Upper lobe of left lung (tissue), 6 donors: ENCODE results near the gene AKAP5. TPM values are rescaled to one million over a fixed set of nuclear protein-coding genes. Genes with fewer than 3 reads are reported as not detected.

Source experiments
- ATAC-seq, 2 donors: fragments of 200-7000 bp; cut with Tn5 transposase; one replicate each; pipeline ENCODE4 v1.9.1; 2022; ENCODE audit warnings: mild to moderate bottlenecking in 2 of 2, moderate library complexity in 2 of 2; ENCODE audit not compliant: low FRiP score in 2 of 2
- DNase-seq, 2 donors: peaks; one replicate each; pipeline ENCODE4 v3.0.0-alpha.2; 2019 to 2020
- H3K27ac ChIP-seq, 4 donors: fragments of 200-600 bp; sonication (generic); one replicate each; pipeline ENCODE4 v1.5.1; 2016 to 2019
- H3K27me3 ChIP-seq, 4 donors: fragments of 200-600 bp; sonication (generic); one replicate each; pipeline ENCODE4 v1.5.1; 2017 to 2019
- H3K36me3 ChIP-seq, 4 donors: fragments of 200-600 bp; sonication (generic); one replicate each; pipeline ENCODE4 v1.5.1; 2016 to 2019
- H3K4me1 ChIP-seq, 4 donors: fragments of 200-600 bp; sonication (generic); one replicate each; pipeline ENCODE4 v1.5.1; 2018 to 2019
- H3K4me3 ChIP-seq, 4 donors: fragments of 200-600 bp; sonication (generic); one replicate each; pipeline ENCODE4 v1.5.1; 2017 to 2019; ENCODE audit warnings: mild to moderate bottlenecking in 2 of 4, moderate library complexity in 1 of 4
- H3K9me3 ChIP-seq, 4 donors: fragments of 200-600 bp; sonication (generic); one replicate each; pipeline ENCODE4 v1.5.1; 2018 to 2019
- CTCF ChIP-seq, 6 experiments: fragments of 450-650 bp in 4 of 6; fragments of 200-600 bp in 2 of 6; sonication (generic) in 2 of 6; IDR thresholded peaks; one replicate each; pipeline ENCODE4 v1.5.1; 2016 to 2019; ENCODE audit warnings: antibody characterized with exemption in 6 of 6
- EP300 ChIP-seq, 4 donors: sonication (generic); formaldehyde crosslinking; IDR thresholded peaks; one replicate each; pipeline ENCODE4 v1.5.1; 2017; ENCODE audit warnings: antibody characterized with exemption in 4 of 4, control low read depth in 2 of 4
- POLR2A ChIP-seq, 4 donors: fragments of 450-650 bp; IDR thresholded peaks; one replicate each; pipeline ENCODE4 v1.5.1; 2016 to 2017; ENCODE audit warnings: antibody characterized with exemption in 4 of 4, mild to moderate bottlenecking in 2 of 4
- POLR2AphosphoS5 ChIP-seq, 2 donors: sonication (generic); formaldehyde crosslinking; IDR thresholded peaks; one replicate each; pipeline ENCODE4 v1.5.1; 2017; ENCODE audit warnings: antibody characterized with exemption in 2 of 2
- WGBS, 2 donors: methylation state at CpG; one replicate each; pipeline ENCODE4 v1.1.5; 2017 to 2018; 5-methylcytosine and 5-hydroxymethylcytosine counted together
- total RNA-seq, 6 donors: library from RNA; depleted of rRNA in 4 of 6; stranded (reverse); fragments of >200 nt in 4 of 6; gene quantifications; one replicate each; pipeline versions ENCODE4 v1.1.0 to v1.2.1, GENCODE V29; 2016 to 2021
- donor health status: DM: no; HTN: no; CAD: no; lungs with moderate emphysema.
- donor health status: DM: no; HTN: yes; CAD: no; lungs with severe emphysema.

The AKAP5 gene
- total RNA-seq, 6 donors from 2014 or later = 1.0 to 5.4 (median 2.5) TPM

DNA sequence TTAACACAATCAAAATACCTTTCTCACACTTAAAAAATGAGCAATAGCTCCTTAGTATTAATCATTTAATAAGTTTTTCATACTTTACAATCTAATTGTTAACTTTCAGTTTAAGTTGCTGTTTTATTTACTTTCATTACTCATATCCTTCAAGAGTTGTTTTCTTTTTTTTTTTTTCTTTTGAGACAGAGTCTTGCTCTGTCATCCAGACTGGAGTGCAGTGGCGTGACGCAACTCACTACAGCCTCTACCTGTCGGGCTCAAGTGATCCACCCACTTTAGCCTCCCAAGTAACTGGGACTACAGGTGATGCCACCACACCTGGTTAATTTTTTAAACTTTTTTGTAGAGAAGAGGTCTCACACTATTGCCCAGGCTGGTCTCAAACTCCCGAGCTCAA, 55.4 kb downstream of the AKAP5 start:
- peaks cover 0 to 28% (median 18%) of the 10 kb centered on the region in 4 donors for H3K36me3 ChIP-seq
- 82 to 90% methylated on average over 4 of the region's 4 CpGs for WGBS, 2 donors
- no peaks in the 10 kb centered on the region for H3K27me3 ChIP-seq
- H3K4me3 ChIP-seq = no peak overlapping the region
- H3K27ac ChIP-seq = no peak overlapping the region
- no peaks in the 10 kb centered on the region for H3K9me3 ChIP-seq
- no peak for TF ChIP-seq POLR2AphosphoS5 (IDR thresholded peaks at IDR 0.05)
- no peak for TF ChIP-seq CTCF (IDR thresholded peaks at IDR 0.05)
- no peak for TF ChIP-seq EP300 (IDR thresholded peaks at IDR 0.05)
- no peak for TF ChIP-seq POLR2A (IDR thresholded peaks at IDR 0.05)
- no peak for DNase-seq
- no peak for ATAC-seq
- H3K4me1 ChIP-seq = peaks cover 0 to 5% (median 2%) of the 10 kb centered on the region in 4 donors

DNA sequence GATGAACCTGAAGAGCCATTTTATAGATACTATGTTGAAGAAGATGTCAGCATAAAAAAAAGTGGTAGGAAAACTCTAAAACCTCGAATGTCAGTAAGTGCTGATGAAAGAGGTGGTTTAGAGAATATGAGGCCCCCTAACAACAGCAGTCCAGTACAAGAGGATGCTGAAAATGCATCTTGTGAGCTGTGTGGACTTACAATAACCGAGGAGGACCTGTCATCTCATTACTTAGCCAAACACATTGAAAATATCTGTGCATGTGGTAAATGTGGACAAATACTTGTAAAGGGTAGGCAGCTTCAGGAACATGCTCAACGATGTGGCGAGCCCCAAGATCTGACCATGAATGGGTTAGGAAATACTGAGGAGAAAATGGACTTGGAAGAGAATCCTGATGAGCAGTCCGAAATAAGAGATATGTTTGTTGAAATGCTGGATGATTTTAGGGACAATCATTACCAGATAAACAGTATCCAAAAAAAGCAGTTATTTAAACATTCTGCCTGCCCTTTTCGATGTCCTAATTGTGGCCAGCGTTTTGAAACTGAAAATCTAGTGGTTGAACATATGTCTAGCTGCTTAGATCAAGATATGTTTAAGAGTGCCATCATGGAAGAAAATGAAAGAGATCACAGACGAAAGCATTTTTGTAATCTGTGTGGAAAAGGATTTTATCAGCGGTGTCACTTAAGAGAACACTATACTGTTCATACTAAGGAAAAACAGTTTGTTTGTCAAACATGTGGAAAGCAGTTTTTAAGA, 57.5 kb downstream of the AKAP5 start:
- ATAC-seq (no peak), DNase-seq (no peak)
- TF ChIP-seq POLR2AphosphoS5 (IDR thresholded peaks at IDR 0.05) (no peak), EP300 (IDR thresholded peaks at IDR 0.05) (no peak), POLR2A (IDR thresholded peaks at IDR 0.05) (no peak), CTCF (IDR thresholded peaks at IDR 0.05) (no peak)
- H3K4me3 ChIP-seq = no peak overlapping the region
- peaks cover 0 to 31% (median 18%) of the 10 kb centered on the region in 4 donors for H3K36me3 ChIP-seq
- H3K9me3 ChIP-seq = no peaks in the 10 kb centered on the region
- H3K27ac ChIP-seq = no peak overlapping the region
- H3K27me3 ChIP-seq = no peaks in the 10 kb centered on the region
- WGBS, 2 donors = 87 to 89% methylated on average over 9 of the region's 9 CpGs
- H3K4me1 ChIP-seq = peaks cover 0 to 3% (median 0%) of the 10 kb centered on the region in 4 donors

Other genes starting within 250 kb of the AKAP5 start
- gene ESR2, start 171.1 kb upstream of the AKAP5 start, total RNA-seq = 1 to 10 TPM in 1 of 6 donors, under 1 TPM in 4, not detected in 1; 0.20 to 3.6 (median 0.86) TPM
- gene MTHFD1, start 77.1 kb upstream of the AKAP5 start, total RNA-seq = 10 to 100 TPM; 16.8 to 59.8 (median 29.6) TPM
- 10 to 100 TPM in 3 of 6 donors, 1 to 10 TPM in 3; 5.9 to 31.4 (median 10.3) TPM for gene ZBTB25, start 38.3 kb downstream of the AKAP5 start, total RNA-seq
- 10 to 100 TPM; 34.3 to 74.0 (median 43.2) TPM for gene ZBTB1, start 39.3 kb downstream of the AKAP5 start, total RNA-seq
- gene HSPA2, start 75.2 kb downstream of the AKAP5 start, total RNA-seq = 10 to 100 TPM in 4 of 6 donors, 1 to 10 TPM in 2; 4.8 to 25.7 (median 12.1) TPM
- 1 to 10 TPM in 3 of 6 donors, under 1 TPM in 2, not detected in 1; 0.54 to 2.9 (median 1.4) TPM for gene PPP1R36, start 84.5 kb downstream of the AKAP5 start, total RNA-seq
- gene PLEKHG3, start 238.9 kb downstream of the AKAP5 start, total RNA-seq = 10 to 100 TPM; 12.8 to 49.2 (median 34.8) TPM